ENCODE data around the gene C5orf22.

The C5orf22 gene

GRCh38 chr5:31523041-31523440 lies 9.1 kb upstream of the C5orf22 start:
- no peak overlapping the region for H3K4me3 ChIP-seq (replicated peaks; ENCODE audit: low read depth, low read length)
- no peak for DNase-seq (ENCODE audit: extremely low read depth, low read depth)
- no peak for TF ChIP-seq CTCF (IDR thresholded peaks at IDR 0.05; ENCODE audit: low read depth, low read length, missing control alignments)

GRCh38 chr5:31530541-31531265 lies 1.4 kb upstream of the C5orf22 start:
- no peak for TF ChIP-seq CTCF (IDR thresholded peaks at IDR 0.05; ENCODE audit: low read depth, low read length, missing control alignments)
- H3K4me3 ChIP-seq (replicated peaks; ENCODE audit: low read depth, low read length): peak overlapping the region; percentile 94
- no peak for DNase-seq (ENCODE audit: extremely low read depth, low read depth)

- TF ChIP-seq CTCF (IDR thresholded peaks at IDR 0.05; ENCODE audit: low read depth, low read length, missing control alignments): no peak
- DNase-seq (ENCODE audit: extremely low read depth, low read depth): no peak
- H3K4me3 ChIP-seq (replicated peaks; ENCODE audit: low read depth, low read length): peak overlapping the region; percentile 94
Measured at GRCh38 chr5:31531543-31531887, 586 bp upstream of the C5orf22 start.

- no peak for DNase-seq (ENCODE audit: extremely low read depth, low read depth)
- H3K4me3 ChIP-seq (replicated peaks; ENCODE audit: low read depth, low read length): no peak overlapping the region
- no peak for TF ChIP-seq CTCF (IDR thresholded peaks at IDR 0.05; ENCODE audit: low read depth, low read length, missing control alignments)
Measured at GRCh38 chr5:31534527-31535046, 2.5 kb downstream of the C5orf22 start.

GRCh38 chr5:31536873-31537272 lies 4.8 kb downstream of the C5orf22 start:
- no peak overlapping the region for H3K4me3 ChIP-seq (replicated peaks; ENCODE audit: low read depth, low read length)

GRCh38 chr5:31537349-31537748 lies 5.2 kb downstream of the C5orf22 start:
- DNase-seq (ENCODE audit: extremely low read depth, low read depth): no peak
- no peak overlapping the region for H3K4me3 ChIP-seq (replicated peaks; ENCODE audit: low read depth, low read length)
- TF ChIP-seq CTCF (IDR thresholded peaks at IDR 0.05; ENCODE audit: low read depth, low read length, missing control alignments): no peak

More at GRCh38 chr5:31536873-31537272, 4.8 kb downstream of the C5orf22 start:
- TF ChIP-seq CTCF (IDR thresholded peaks at IDR 0.05; ENCODE audit: low read depth, low read length, missing control alignments): no peak
- DNase-seq (ENCODE audit: extremely low read depth, low read depth): no peak
